Activated CD8-positive, alpha-beta T cell treated with anti-CD3 and anti-CD28 coated beads for 36 hours (primary cell): ENCODE data around the gene GJA5. TPM values are rescaled to one million over a fixed set of nuclear protein-coding genes. Genes with fewer than 3 reads are reported as not detected.

Experiments used
- ATAC-seq: fragments of 200-7000 bp; cut with Tn5 transposase; one replicate; pipeline ENCODE4 v1.10.0; 2021; ENCODE audit warnings: mild to moderate bottlenecking, moderate library complexity
- CTCF ChIA-PET: fragments of 350-600 bp; sonication (Branson Sonifier 250); formaldehyde crosslinking; loops from one replicate; lab custom pipeline; 2021; ENCODE audit warnings: antibody characterized with exemption; lab: Charles Lee
- POLR2A ChIA-PET: fragments of 350-600 bp; sonication (Branson Sonifier 250); formaldehyde crosslinking; loops from one replicate; lab custom pipeline; 2021; ENCODE audit warnings: antibody characterized with exemption; lab: Charles Lee
- DNase-seq: peaks from one replicate; pipeline ENCODE4 v3.0.0-alpha.2; 2020
- H3K27ac Mint-ChIP-seq: one replicate; pipeline ENCODE4 v1.8.0; 2021; ENCODE audit warnings: mild to moderate bottlenecking, mixed read lengths
- H3K27me3 Mint-ChIP-seq: one replicate; pipeline ENCODE4 v1.8.0; 2021; ENCODE audit warnings: mixed read lengths
- H3K36me3 Mint-ChIP-seq: one replicate; pipeline ENCODE4 v1.8.0; 2021; ENCODE audit warnings: low read depth, mixed read lengths
- H3K4me1 Mint-ChIP-seq: one replicate; pipeline ENCODE4 v1.8.0; 2021; ENCODE audit warnings: low read depth, mixed read lengths
- H3K4me3 Mint-ChIP-seq: one replicate; pipeline ENCODE4 v1.8.0; 2021; ENCODE audit warnings: mild to moderate bottlenecking, moderate library complexity, mixed read lengths
- H3K9me3 Mint-ChIP-seq: one replicate; pipeline ENCODE4 v1.8.0; 2021; ENCODE audit warnings: mixed read lengths
- intact Hi-C: fragments of 100-400 bp; cut with micrococcal nuclease; formaldehyde crosslinking; loops from one replicate; pipeline ENCODE4 v1.10.0; 2022
- total RNA-seq, 2 experiments: library from RNA; stranded (reverse); gene quantifications; one replicate each; pipeline ENCODE4 v1.2.3, GENCODE V29; 2021
- TF ChIP-seq, protein P1 (sequence below): fragments of 200-600 bp; IDR thresholded peaks from one replicate; pipeline ENCODE4 v1.8.0; 2022; ENCODE audit warnings: antibody characterized with exemption, mild to moderate bottlenecking

Gene GJA5
- total RNA-seq, 2 experiments from 2014 or later, result not detected

DNA sequence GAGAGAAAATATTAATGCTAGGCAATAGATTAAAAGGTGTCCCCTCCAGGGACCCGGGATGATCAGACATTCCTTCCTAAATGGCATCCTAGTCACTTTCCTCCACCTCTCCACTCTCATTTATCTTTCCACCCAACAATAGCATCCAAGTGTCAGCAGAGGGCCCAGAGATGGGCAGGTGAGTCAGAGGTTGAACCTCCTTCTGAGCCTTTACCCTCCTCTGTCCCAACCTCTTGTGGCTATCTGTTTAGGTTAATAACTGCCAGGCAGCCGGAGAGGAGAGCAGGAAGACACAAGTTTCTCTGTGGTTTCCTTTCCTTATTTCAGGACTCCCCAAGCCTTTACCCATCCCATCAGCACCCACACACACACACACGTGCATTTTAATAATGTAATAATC is 4.1 kb downstream of the GJA5 start:
- DNase-seq (no peak), ATAC-seq (no peak)
- Mint-ChIP-seq H3K4me1 (no peaks in the 10 kb centered on the region), H3K27me3 (no peaks in the 10 kb centered on the region), H3K36me3 (no peaks in the 10 kb centered on the region), H3K27ac (no peak overlapping the region), H3K4me3 (no peak overlapping the region), H3K9me3 (no peaks in the 10 kb centered on the region)
- intact Hi-C loops, result no loop called here
- TF ChIP-seq, protein P1, sequence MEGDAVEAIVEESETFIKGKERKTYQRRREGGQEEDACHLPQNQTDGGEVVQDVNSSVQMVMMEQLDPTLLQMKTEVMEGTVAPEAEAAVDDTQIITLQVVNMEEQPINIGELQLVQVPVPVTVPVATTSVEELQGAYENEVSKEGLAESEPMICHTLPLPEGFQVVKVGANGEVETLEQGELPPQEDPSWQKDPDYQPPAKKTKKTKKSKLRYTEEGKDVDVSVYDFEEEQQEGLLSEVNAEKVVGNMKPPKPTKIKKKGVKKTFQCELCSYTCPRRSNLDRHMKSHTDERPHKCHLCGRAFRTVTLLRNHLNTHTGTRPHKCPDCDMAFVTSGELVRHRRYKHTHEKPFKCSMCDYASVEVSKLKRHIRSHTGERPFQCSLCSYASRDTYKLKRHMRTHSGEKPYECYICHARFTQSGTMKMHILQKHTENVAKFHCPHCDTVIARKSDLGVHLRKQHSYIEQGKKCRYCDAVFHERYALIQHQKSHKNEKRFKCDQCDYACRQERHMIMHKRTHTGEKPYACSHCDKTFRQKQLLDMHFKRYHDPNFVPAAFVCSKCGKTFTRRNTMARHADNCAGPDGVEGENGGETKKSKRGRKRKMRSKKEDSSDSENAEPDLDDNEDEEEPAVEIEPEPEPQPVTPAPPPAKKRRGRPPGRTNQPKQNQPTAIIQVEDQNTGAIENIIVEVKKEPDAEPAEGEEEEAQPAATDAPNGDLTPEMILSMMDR, result no peak
- CTCF ChIA-PET, result no interaction called here
- POLR2A ChIA-PET, result no interaction called here

- H3K4me1 Mint-ChIP-seq, result no peaks in the 10 kb centered on the region
- intact Hi-C loops, result no loop called here
- H3K9me3 Mint-ChIP-seq, result no peaks in the 10 kb centered on the region
- H3K36me3 Mint-ChIP-seq, result no peaks in the 10 kb centered on the region
- no peak for ATAC-seq
- H3K4me3 Mint-ChIP-seq, result no peak overlapping the region
- DNase-seq, result no peak
- ChIA-PET CTCF (no interaction called here), POLR2A (no interaction called here)
- no peaks in the 10 kb centered on the region for H3K27me3 Mint-ChIP-seq
- TF ChIP-seq, protein P1, result no peak
- no peak overlapping the region for H3K27ac Mint-ChIP-seq
These were observed 5.7 kb downstream of the GJA5 start for GRCh38 chr1:147754661-147755060.

- TF ChIP-seq, protein P1, result no peak
- no peaks in the 10 kb centered on the region for H3K27me3 Mint-ChIP-seq
- POLR2A ChIA-PET, result interaction anchor here (1.0 kb wide), 1 partner anchor 92 kb away, joined by 3 read pairs; no protein-coding TSS in a partner anchor
These were observed 7.3 kb downstream of the GJA5 start for GRCh38 chr1:147753081-147753480.

GRCh38 chr1:147752511-147752910 is 7.9 kb downstream of the GJA5 start:
- intact Hi-C loops, result no loop called here
- no peak for DNase-seq
- no peaks in the 10 kb centered on the region for H3K36me3 Mint-ChIP-seq
- CTCF ChIA-PET, result no interaction called here
- H3K27me3 Mint-ChIP-seq, result no peaks in the 10 kb centered on the region
- H3K27ac Mint-ChIP-seq, result no peak overlapping the region
- TF ChIP-seq, protein P1, result no peak
- H3K9me3 Mint-ChIP-seq, result no peaks in the 10 kb centered on the region
- no peaks in the 10 kb centered on the region for H3K4me1 Mint-ChIP-seq
- H3K4me3 Mint-ChIP-seq, result no peak overlapping the region
- ATAC-seq, result no peak
- POLR2A ChIA-PET, result interaction anchor here (1.0 kb wide), 1 partner anchor 93 kb away, joined by 3 read pairs; no protein-coding TSS in a partner anchor

More at GRCh38 chr1:147753081-147753480, 7.3 kb downstream of the GJA5 start:
- no peak overlapping the region for H3K27ac Mint-ChIP-seq
- no peaks in the 10 kb centered on the region for H3K9me3 Mint-ChIP-seq
- CTCF ChIA-PET, result no interaction called here
- no peaks in the 10 kb centered on the region for H3K4me1 Mint-ChIP-seq
- H3K36me3 Mint-ChIP-seq, result no peaks in the 10 kb centered on the region
- intact Hi-C loops, result no loop called here
- DNase-seq (no peak), ATAC-seq (no peak)
- H3K4me3 Mint-ChIP-seq, result no peak overlapping the region

- intact Hi-C loops, result no loop called here
These were observed 9.1 kb downstream of the GJA5 start for GRCh38 chr1:147751346-147751745.

More at GRCh38 chr1:147751346-147751745, 9.1 kb downstream of the GJA5 start:
- Mint-ChIP-seq H3K27me3 (peaks cover 2% of the 10 kb centered on the region), H3K4me3 (no peak overlapping the region), H3K4me1 (no peaks in the 10 kb centered on the region), H3K9me3 (no peaks in the 10 kb centered on the region), H3K36me3 (no peaks in the 10 kb centered on the region), H3K27ac (no peak overlapping the region)
- TF ChIP-seq, protein P1, result no peak
- ChIA-PET CTCF (no interaction called here), POLR2A (interaction anchor here (1.1 kb wide), 1 partner anchor 85 kb away, joined by 3 read pairs; no protein-coding TSS in a partner anchor)
- ATAC-seq (no peak), DNase-seq (no peak)
